HK-2 (cell line): ENCODE data around the gene IDH3A.

Source experiments
- DNase-seq: peaks from one replicate; pipeline ENCODE4 v3.0.0-alpha.2; 2018; ENCODE audit not compliant: unreplicated experiment

IDH3A gene

DNA sequence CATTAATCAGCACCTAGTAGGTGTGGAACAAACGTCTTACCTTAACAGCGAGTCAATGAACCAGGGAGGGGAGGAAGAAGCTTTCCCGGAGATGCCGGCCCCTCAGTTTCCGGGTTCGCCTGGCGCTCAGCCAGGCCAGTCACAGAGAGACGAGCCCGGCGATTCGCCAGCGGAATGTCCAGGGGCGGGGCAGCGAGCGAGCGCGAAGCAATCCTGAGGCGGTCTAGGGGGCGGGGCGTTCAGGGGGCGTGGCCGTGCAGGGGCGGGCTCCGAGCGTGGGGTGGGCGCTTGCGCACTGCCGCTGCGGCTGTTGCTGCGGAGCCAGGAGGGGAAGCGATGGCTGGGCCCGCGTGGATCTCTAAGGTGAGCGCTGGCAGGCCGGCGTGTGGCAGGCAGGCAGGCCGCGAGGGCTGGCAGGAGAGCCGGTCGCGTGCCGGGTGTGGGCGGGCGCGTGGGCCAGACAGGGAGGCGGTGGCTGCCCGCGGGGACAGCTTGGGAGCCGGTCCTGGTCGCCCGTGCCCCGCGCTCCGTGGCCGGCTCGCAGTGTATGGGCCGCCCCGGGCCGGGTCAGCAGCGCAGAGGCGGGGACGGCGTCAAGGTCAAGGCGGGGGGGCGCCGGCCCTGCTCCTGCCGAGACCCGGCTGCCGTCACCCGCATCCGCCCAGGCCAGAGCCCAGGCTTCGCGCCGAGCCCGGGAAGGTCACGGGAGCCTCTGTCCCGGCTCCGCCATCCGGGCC is at the start of gene IDH3A:
TSS of gene IDH3A (plus strand) at position 295 of the 737 bp plus-strand sequence. CDS start at position 337, 42 bp downstream.
- peak; percentile 96 for DNase-seq

- DNase-seq = no peak
These were observed 48.3 kb upstream of the IDH3A start for GRCh38 chr15:78100886-78101285.

- no peak for DNase-seq
These were observed 47.6 kb upstream of the IDH3A start for GRCh38 chr15:78101423-78102105.

DNA sequence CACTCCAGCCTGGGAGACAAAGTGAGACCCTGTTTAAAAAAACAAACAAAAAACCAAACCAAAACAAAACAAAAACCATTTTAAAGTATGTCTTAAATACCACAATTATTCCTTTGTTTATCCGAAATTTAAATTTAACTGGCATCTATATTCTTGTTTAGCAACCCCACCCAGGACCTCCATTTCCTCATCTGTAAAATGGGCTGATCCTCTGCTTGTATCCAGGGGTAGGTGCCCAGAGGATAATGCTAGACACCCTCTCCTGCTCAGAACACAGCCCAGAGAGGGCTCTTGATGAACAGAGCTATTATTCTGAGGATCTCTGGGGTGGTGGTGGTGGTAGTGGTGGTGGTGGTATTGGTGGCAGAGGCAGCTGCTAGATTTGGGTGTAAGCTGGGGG is 47.0 kb upstream of the IDH3A start:
- no peak for DNase-seq

DNA sequence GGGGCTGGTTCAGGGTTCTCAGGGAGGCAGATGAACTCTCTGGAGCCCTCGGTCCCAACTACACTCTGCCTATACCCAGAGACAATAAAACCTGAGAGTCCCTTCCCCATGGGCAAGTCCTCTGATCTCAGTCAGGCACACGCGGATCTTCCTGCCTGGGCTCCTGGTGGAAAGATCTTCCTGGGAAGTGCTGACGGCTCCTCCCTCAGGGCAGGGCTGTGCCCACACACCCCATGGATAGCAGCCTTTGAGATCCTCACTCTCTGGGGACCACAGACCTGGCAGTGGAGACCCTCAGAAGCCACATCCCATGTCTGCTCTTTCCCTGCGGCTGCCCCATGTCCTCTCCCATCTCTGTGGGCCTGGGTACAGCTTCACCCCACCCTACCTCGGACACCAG is 46.4 kb upstream of the IDH3A start:
- DNase-seq = no peak

DNA sequence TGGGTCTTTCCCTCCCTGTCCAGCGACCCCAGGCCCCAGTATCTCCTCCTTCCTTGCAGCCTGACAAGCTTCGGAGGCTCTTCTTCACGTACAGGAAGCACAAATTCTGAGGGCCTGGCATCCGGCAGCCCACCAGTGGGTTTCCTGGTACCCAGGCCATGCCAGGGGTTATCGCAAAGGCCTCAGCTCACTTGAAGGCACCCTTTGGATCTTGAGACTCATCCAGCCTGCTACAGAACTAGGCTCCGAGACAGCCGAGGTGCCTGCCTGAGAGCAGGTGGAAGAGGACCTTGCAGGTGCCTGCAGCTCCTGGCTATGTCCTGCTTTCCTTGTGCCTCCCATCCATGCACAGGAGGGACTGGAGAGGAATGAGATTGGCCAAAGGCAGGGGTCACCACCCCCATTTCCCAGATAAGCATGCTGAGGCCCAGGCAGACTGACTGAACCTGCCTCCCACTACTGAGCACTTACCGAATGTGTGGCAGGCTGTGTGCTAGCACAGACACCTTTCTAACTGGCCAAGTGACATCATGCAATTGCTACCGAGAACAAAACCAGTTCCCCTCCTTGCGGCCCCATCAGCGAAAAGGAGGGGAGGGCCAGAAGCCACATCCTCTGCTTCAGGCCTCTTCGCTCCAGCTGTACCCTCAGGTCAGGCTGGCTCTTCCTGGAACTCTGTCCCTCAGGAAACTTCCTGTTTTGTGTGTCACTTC is 45.6 kb upstream of the IDH3A start:
- DNase-seq = no peak

- DNase-seq = no peak
These were observed 45.1 kb upstream of the IDH3A start for GRCh38 chr15:78104119-78104479.

DNA sequence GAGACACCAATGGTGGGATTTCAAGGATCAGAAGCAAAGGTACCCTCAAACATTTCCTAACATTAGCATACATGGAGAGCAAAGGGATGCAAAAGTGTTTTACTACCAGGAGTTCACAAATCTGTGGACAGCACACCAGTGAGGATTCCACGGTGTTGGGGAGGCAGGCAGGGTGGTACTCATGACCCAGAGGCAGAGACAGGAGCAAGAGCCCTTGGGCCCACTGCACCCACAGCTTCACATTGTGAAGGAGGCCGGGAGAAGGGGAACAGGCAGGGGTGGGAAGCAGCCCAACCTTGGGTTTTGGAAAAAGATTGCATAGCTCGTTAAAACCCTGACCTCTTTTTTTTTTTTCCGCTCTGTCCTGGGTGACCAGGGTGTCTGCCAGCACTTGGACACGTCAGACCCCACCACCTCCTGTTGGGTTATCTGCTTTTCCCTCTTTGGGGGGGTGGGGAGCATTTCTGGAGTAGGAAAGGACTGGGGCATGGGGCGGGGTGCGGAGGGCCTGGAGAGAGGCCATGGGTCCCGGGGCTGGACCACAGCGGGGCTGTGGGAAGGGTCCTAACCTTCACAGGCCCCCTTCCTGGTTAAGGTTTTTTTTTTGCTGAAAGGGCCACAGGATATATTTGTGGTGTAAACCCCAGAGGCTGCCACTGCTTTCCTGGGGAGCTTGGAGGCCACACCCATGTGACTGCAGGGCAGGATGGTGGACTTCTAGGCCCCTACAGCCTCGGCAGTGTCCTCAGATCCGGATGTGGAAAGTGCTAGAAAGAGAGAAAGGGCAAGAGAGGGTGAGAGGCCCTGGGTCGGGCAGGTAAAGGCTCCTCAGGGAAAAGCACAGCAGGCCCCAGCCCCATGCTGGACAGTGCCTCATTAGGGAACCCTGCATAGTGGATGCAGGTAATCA is 44.3 kb upstream of the IDH3A start:
- DNase-seq = no peak

- DNase-seq = no peak
These were observed 43.5 kb upstream of the IDH3A start for GRCh38 chr15:78105476-78106241.

DNA sequence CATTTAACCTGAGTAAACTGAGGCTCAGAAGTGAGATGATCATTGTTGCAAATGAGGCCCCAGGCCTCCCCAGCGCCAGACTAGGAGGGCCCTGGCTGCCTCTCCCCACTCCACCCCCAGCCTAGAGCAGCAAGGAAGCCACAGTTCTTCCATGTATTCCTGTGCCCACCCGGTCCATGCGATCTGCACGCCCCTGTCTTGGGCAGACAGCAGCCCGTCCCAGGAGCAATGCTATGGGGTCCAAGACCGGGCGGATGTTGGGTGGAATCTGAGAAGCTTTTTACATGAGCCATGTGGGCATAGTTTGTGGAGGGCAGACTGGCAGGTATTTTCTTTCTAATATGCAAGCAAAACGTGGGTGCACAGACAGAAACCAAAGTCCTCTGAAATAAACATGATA is 41.7 kb upstream of the IDH3A start:
- no peak for DNase-seq

DNA sequence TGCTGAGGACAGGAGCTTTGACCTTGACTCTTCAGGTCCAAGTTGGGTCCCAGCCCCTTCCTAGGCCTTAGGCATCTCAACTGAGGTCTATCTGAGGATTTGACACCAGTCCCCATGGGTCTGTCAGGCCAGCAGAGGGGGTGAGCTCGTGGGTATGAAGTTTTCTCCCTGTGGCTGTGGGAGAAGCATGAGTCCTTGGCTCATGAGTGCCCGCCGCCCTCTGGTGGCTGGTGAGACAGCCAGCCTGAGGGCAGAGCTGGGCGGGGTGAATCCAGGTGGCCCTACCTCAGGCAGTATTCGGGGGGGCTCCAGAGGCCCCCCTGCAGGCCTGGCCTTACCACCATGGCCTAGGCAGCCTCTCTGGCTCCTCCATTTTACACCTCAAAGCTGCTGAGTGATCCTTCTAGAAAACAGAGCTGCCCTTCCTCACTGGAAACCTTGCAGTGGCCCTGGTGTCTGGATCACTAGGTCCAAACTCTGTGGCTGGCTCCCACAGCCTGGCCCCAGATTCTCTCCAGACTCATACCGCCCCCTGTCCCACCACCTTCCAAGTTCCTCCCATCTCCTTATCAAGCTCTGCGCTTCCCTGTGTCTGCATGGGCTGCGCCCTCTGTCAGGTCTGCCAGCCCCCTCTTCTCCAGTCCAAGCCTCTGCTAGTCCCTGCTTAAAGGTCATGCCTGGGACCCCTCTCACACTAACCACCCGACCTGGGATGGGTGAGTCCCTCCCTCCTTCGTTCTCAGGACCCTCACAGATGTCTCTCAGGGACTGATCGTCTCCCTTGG is 40.7 kb upstream of the IDH3A start:
- DNase-seq = peak; percentile 62

DNA sequence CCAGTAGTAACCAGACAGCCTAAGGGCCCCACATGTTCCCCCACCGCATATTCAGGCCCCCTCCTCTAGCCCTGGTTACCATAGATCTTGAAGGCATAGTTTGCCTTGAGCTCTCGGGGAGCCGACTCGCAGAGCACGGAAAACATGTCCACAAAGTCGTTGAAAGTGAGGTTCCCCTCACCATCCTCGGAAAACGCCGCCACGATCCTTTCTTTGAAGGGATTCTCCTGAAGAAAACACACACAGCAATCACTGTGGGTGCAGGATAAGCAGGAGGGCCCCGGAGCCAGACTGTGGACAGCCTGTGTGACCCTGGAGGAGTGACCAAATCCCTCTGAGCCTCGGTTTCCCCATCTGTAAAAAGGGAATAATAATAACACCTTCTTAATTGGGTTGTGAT is 40.0 kb upstream of the IDH3A start:
- no peak for DNase-seq

DNA sequence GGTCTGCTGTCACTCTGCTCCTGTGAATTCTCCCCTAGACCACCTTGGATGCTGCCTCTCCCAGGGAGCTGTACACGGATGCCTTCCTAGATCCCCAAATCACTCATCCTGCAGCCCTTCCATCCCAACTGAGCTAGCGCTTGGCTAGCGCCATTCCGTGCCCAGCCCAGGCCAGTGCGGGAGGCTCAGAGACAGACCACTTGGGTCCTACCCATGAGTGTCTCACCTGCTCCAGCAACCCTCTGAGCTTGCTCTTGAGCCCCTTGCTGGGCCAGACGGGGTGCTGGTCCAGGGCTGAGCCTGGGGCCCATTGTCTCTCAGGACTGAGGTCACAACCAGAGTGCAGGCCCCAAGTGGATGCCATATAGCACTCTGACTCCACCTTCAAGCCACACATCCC is 39.1 kb upstream of the IDH3A start:
- no peak for DNase-seq

DNA sequence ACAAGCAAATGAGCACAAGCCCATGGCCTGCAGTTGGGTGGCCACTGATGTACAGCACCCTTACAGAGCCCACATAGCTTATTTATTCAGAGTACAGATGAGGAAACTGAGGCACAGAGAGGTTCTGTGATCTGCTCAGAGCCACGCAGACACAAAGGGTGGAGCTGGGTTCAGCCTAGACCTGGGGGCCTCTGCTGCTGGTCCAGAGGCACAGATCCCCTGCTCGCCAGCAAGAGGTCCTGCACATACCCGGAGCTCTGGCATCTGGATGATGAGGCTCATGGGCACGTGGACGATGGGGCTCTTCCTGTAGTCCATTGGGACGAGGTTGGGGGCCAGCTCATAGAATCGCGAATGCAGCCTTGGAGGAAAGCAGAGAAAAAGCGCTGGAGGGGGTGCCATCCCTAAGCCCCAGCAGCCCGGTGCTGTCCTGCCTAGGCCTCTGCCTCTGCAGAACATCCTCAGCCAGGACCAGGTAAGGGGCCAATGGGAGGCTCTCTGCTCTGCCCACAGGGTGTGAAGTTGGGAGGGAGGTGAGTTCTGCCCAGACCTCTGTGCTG is 38.2 kb upstream of the IDH3A start:
- no peak for DNase-seq

DNA sequence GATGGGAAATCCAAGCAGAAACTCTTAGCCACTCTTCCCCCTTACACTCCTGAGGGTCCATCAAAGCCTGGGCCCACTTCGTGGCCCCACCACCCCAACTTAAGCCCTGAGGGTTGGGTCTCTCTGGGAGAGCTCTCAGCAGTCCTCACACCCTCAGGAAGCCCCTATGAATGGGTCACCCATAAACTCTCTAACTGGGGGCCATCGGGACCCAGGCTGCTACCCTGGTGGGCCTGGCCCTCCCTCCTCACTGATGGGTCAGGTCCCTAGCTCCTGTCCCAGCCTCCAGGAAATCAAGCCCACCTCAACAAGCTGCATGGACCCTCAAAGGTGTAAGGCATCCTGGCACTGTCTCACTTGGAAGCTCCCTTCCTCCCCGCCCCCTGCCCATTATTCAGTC is 37.4 kb upstream of the IDH3A start:
- DNase-seq = no peak

DNA sequence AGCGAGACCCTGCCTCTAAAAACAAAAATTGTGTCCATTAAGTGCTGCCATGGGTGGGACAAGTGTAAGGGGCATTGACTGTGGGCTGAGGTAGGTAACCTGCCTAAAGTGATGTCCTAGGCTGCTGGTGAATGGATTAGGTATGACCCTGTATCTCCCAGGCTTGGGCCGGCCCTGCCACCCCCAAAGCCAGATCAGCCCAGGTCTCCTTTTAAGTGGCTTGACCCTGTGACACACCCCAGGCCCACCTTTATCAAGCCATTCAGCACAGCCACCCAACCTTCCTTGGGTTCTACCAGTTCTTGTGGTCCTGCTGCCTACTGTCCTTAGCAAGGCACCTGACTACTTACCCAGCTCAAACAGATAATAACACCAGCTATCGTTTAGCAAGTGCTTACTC is 36.6 kb upstream of the IDH3A start:
- no peak for DNase-seq

GRCh38 chr15:78120523-78120922 is 28.6 kb upstream of the IDH3A start:
- no peak for DNase-seq

- DNase-seq = no peak
These were observed 23.9 kb upstream of the IDH3A start for GRCh38 chr15:78125267-78125666.

DNA sequence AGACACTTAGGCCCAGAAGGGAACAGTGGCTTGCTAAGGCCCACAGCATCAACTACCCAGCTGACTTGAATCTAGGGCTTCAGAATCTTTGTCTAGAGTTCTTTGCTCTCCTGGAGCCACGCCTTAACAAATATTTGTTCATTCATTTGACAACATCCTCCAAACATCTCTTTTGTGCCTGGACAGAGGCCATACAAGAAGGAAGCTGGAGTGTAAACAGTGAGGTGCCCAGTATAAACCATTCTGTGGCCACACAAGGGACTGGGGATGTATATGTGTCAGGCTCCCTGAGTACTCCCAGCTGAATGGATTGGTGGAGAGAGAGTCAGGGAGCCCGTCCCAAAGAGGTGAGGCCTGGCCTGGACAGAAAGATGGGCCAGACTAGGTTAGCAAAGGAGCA is 21.3 kb upstream of the IDH3A start:
- no peak for DNase-seq
